ENCODE data around the gene LAD1.

GRCh38 chr1:201336711-201337450 is 62.2 kb downstream of the LAD1 start:
- TF ChIP-seq CTCF (IDR thresholded peaks at IDR 0.05): no peak
- no peak for TF ChIP-seq POLR2A (IDR thresholded peaks at IDR 0.05)
- no peak for TF ChIP-seq EP300 (IDR thresholded peaks at IDR 0.05)

Data from suprapubic skin (tissue), 3 donors.